Liver (tissue), 2 donors: ENCODE results near the gene ZNF618.

Source experiments
- CTCF ChIP-seq: fragments of 150-350 bp; IDR thresholded peaks from 2 replicates; pipeline ENCODE4 v1.5.1; 2017; ENCODE audit warnings: improper control_type of control experiment, low read depth, low read length; ENCODE audit not compliant: missing input control
- REST ChIP-seq: IDR thresholded peaks from 2 replicates; pipeline ENCODE4 v1.6.1; 2016; ENCODE audit warnings: antibody characterized with exemption, mild to moderate bottlenecking
- donor health status: healthy.

GRCh38 chr9:113940077-113940476 lies 64.0 kb downstream of the ZNF618 start:
- TF ChIP-seq CTCF (no peak), REST (no peak)
